CD4-positive, alpha-beta T cell treated with Interleukin-2 at 100 ng/mL for 4 hours (primary cell): ENCODE results near the gene DCST2.
"Not testable (repeated sequence)": the region's sequence is repeated elsewhere in the genome, so short reads cannot be mapped to it uniquely, and the experiment has no call there.

Experiments
- DNase-seq: peaks from one replicate; pipeline ENCODE4 v3.0.0-alpha.2; 2020; ENCODE audit warnings: low spot score

Gene DCST2

DNA sequence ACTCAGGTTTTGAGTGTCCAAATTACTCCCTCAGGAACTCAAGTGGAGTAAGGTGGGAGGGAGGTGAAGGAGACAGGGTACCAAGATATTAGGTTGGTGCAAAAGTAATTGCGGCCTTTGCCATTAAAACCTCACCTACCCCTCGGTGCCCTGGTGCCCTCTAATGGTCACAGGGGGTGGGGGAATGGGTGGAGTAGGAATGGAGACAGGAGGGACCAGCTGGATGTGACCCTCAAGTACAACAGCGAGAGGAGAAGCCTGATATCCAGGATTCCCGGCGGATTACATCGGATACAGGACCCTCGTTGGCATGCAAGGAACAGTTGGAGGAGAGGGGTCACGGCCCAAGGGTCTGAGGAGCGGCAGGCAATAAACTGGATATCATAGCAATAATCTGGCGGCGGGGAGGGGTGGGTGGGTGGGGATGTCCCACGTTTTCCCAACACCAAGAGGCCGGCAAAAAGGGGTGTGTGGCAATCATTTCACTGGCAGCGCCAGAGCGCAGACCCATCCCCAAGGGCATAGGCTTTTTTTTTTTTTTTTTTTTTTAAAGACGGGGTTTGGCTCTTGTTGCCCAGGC is 35.3 kb downstream of the DCST2 start:
- no peak for DNase-seq

DNA sequence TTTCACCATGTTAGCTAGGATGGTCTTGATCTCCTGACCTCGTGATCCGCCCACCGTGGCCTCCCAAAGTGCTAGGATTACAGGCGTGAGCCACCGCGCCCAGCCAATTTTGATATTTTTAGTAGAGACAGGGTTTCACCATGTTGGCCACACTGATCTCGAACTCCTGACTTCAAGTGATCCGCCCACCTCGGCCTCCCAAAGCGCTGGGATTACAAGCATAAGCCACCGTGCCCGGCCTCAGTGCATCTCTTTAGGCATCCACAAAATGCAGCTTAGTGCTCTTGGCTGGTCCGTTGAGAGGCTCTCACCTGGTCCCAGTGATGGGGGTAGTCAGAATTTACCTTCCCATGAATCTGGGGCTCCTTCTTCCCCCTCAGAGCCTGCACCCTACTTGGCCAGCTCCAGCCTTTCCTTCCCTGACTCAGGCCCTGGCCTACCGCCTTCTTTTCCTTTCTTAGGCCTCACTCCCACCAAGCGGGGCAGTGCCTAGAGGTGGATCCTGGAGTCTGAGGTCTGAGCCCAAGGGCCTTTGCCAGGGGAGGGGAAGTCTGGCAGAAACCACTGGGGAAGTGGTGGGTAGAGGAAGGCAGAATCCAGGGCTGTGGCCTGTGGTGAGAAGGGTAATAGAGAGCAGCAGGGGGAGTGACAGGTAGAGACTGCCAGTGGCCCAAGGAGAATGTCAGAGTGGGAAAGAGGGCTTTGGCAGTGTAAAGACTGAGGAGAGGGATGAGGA is 36.4 kb downstream of the DCST2 start:
- no peak for DNase-seq

DNA sequence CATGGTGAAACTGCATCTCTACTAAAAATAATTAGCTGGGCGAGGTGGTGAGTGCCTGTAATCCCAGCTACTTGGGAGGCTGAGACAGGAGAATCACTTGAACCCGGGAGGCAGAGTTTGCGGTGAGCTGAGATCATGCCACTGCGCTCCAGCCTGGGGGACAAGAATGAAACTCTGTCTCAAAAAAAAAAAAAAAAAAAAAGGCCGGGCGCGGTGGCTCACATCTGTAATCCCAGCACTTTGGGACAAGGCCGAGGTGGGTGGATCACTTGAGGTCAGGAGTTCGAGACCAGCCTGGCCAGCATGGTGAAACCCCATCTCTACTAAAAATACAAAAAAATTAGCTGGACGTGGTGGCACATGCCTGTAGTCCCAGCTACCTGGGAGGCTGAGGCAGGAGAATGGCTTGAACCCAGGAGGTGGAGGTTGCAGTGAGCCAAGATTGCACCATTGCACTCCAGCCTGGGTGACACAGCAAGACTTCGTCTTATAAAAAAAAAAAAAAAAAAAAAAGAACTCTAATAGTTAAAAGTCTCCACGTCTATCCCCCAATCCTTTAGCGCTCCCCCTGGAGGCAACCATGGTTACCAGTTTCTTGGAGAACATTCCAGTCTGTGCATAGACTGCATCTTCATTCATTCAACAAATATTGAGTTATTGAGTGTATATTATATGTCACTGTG is 38.1 kb downstream of the DCST2 start:
- DNase-seq: not testable (repeated sequence)

DNA sequence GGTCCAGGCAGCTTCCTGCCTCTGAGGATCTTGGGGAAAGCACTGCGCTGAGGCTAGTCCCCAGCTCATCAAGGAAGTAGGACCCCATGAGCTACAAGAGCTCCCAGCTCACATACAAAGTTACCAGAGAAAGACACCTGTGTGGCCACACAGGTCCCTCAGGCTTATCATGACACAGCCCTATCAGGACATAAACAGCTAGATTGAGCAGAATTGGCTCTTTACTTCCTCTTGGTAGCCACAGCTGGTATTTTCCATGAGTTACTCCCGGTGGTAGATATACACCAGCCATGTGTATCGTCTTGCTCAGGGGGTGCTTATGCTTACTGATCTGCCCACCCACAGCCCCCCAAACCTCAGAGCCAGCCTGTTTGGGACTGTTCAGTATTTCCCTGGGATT is 39.0 kb downstream of the DCST2 start:
- no peak for DNase-seq

DNA sequence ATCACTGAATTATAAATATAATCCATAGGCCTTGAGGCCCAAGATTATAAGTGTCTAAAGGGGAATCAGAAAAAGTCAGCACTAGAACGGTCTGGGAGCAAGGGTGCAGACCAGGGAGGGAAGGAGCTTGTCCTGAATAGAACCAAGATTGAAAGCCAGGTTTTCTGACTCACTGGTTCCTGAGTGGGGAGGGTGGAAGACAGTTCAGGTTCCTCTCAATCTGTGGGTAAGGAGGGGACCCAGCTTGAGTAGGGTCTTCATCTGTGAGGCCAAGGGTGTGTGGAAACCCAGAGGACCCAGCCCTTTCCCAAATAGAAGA is 39.4 kb downstream of the DCST2 start:
- DNase-seq: no peak

DNA sequence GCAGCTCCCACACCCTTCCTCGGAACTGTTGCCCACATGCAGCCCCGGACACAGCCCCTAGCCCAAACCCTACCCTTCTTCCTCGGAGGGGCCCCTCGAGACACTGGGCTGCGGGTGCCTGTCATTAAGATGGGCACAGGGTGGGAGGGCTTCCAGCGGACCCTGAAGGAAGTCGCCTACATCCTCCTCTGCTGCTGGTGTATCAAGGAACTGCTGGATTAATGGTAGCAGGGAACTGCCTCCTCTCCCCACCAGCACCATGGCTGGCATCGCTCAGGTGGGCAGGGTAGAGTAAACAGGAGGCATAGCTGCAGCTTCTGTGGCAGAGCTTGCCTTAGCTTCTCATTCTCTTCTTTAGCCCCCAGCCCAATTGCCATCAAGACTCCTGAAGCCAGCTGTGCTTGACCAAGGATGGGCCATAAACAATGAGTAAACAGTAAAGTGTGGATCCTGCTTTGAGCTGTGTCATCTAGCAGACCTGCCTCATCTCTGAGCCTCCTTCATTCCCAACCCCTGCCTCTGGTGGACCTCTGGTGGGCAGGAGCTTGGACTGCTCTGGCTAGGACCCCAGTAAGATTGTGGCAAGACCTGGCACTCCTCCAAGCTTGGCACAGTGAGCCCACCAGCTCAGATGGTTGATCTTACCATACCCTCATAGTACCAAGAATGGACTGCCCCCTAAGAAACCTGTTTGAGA is 39.9 kb downstream of the DCST2 start, which contains the start of gene LENEP:
TSS of gene LENEP (plus strand) at position 15 of the 697 bp plus-strand sequence. CDS start at position 37, 22 bp downstream.
- DNase-seq: no peak

DNA sequence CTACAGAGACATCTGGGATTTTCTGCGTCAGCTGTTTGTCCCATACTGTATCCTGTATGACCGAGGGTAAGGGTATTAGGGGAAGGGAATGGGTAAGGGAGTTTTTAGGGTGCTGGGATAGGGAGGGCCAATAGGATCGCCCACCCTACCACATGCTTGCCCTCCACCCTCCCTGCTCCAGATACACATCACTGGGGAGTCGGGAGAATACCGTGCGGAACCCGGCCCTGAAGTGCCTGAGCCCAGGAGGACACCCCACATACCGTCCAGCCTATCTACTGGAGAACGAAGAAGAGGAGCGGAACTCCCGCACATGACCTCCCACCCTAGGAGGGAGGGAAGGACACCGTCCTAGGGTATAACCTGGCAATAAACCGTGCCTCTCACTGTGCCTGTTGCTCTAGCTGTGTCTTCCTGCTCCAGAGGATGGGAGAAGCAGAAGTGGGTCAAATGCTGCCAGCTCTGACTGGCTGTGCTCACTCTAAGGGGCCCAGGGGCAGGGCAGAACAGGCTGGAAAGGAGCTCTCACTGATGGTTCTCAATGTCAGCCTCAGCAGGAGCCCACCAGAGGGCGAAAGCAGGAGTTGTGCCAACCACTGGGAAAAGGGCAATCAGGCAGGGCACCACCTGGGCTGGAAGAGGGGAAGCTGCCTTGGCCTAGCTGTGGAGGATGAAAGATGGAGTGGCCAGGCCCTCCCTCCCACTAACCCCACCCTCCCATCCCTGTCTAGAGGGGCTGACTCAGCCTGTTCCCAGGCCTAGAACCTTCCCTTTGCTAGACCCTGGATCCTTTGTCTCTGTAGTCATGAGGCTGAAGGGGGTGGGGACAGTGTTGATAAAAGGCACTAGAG is 40.6 kb downstream of the DCST2 start:
- DNase-seq: no peak

DNA sequence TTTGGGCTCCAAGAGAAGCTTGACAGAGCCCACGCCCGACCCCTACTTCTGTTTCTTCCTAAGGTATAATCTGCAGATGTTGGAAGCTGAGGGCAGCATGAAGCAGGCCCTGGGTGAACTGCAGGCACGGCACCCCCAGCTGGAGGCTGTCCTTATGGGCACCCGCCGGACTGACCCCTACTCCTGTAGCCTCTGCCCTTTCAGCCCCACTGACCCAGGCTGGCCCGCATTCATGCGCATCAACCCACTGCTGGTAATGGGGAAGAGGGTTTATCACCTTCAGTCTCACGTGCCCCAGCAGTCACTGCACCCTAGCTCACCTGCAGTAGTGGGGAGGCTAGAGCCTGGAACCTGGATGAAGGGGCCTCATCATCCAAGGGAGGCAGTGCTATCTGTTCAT is 43.3 kb downstream of the DCST2 start:
- no peak for DNase-seq

DNA sequence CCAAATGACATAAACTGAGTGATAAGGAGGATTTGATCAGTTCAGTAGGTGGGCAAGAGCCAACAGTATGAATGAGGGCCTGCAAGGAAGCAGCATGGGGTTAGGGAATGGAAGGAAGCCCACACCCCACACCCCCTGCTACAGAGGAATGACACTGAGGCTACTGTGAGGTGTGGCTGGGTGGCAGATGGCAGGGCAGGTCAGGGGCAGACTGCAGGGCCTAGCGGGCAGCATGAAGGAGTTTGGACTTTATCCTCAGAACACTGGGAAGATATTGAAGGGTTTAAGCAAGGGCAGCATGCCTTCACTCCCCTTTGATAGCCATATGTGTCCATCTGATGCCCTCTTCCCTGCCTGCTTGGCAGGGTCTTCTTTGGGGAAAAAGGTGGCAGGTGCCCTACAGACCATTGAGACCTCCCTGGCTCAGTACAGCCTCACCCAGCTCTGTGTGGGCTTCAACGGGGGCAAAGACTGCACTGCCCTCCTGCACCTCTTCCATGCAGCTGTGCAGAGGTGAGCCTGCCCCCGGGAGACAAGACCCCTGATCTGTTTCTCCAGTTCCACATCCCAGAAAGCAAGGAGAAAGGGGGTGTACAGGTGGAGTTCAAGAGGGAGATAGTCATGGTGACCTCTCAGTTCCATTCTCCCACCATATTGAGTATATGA is 44.3 kb downstream of the DCST2 start:
- DNase-seq: no peak

DNA sequence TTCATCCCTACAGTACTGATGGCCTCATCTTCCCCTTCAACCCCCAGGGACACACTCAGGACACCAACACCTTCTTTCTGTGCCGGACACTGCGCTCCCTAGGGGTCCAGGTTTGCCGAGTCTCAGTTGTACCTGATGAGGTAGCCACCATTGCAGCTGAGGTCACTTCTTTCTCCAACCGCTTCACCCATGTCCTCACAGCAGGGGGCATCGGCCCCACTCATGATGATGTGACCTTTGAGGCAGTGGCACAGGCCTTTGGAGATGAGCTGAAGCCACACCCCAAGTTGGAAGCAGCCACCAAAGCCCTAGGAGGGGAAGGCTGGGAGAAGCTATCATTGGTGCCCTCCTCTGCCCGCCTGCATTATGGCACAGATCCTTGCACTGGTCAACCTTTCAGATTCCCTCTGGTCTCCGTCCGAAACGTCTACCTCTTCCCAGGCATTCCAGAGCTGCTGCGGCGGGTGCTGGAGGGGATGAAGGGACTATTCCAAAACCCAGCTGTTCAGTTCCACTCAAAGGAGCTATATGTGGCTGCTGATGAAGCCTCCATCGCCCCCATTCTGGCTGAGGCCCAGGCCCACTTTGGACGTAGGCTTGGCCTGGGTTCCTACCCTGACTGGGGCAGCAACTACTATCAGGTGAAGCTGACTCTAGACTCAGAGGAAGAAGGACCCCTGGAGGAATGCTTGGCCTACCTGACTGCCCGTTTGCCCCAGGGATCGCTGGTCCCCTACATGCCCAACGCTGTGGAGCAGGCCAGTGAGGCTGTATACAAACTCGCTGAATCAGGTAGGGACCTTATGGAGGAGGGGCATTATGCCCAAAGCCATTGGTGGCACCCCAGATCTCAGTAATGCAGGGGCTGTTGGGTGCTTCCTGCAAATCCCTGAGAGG is 45.3 kb downstream of the DCST2 start:
- no peak for DNase-seq

DNA sequence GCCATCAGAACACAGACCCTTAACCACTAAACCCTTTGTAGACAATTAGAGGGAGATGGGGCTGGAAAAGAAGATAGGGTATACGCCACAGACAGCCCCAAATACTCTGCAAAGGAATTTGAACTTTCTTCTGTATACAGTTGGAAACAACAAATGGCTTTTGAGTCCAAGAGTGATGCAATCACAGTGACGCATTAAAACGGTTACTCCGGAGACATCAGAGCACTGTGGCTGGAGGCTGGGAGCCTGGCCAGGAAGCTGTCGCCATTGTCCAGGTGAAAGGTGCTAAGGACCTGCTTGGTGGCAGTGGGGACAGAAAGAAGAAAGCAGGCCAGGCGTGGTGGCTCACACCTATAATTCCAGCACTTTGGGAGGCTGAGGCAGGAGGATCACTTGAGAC is 46.3 kb downstream of the DCST2 start:
- DNase-seq: no peak

DNA sequence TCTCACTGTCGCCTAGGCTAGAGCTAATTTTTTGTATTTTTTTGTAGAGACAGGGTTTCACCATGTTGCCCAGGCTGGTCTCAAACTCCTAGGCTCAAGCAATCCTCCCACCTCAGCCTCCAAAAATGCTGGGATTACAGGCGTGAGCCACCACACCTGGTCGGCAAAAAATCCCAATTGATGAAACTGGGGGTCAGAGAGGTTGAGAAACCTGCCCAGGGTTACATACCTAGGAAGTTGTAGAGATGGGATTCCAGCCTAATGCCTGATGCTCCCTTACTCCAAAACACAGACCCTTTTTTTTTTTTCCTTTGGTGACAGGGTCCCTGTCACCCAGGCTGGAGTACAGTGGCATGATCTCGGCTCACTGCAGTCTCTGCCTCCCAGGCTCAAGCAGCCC is 46.8 kb downstream of the DCST2 start:
- DNase-seq: not testable (repeated sequence)

DNA sequence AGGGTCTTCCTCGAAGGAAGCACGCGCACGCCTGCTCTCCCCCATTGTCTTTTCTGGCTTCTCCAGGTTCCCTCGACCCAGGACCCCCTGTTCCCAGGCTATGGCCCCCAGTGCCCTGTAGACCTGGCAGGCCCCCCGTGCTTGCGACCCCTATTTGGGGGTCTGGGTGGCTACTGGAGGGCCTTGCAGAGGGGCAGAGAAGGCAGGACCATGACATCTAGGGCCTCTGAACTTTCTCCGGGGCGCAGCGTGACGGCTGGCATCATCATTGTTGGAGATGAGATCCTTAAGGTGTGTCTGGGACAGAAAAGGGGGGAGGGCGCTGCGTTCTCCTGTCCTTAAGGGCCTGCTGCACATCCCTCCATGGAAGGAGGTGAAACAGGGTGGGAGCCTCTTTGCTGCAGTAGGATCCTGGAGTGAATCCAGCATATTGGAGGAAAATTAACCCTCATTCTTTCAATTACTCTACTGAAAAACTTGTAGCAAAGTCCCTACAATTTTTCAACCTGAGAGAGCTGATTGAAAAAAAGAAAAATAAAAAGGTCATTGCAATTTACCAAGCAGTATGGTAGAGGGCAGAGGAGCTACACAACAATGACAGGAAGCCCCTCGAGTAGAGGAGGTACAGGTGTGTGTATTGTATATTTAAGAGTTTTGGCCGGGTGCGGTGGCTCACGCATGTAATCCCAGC is 49.7 kb downstream of the DCST2 start:
- DNase-seq: no peak

DNA sequence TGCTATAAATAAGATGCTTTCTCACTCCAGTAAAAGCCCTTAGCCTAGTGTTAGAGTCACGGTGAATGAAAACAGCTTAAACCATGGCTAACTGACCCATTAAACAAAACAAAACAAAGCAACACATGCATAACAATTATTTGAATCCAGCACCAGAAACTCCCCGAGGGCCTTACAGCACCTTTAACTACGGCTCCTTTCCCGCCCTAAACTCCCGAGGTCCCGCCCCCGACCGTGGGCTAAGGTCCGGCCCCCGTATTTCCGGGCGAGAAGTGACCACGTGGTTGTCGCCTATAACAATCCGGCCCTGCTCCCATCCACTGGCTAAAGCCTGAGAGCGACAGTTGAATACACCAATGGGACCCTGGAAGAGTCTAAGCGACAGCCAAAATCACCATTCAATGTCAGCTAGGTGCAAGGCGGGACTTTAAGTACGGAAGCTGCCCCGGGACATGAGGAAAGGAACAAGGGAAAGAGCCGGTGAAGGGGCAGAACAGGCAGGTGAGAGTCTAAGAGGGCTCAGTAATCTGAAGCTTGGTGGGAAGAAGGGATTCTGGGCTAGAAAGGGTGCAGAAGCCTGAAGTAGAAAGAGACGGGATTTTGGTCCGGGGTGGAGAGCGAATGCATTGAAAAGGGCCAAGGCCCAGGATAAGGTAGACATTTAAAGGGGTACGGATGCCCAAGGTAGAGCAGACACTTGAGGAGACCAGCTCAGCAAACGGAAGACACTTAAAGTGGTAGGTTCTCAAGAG is 50.5 kb downstream of the DCST2 start, which contains the start of gene FLAD1:
TSS of gene FLAD1 (plus strand) at position 448 of the 752 bp plus-strand sequence. CDS start 351 bp downstream, outside the sequence.
- peak; percentile 99 for DNase-seq

DNA sequence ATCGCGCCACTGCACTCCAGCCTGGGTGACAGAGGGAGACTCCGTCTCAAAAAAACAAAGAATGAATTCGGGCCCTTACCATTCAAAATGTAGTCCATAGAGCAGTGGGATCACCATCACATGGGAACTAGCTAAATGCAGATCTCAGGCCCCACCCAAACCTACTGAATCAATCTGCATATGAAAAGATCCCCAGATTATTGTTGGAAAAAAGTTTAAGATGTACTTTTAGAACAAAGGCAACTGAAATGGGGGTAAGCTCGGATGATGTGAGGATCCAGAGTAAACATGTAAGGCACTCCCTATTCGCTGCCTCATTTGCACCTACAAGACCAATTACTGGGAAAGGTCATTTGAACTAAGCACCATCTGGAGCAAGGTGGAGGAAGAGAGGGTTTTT is 51.2 kb downstream of the DCST2 start:
- DNase-seq: no peak

DNA sequence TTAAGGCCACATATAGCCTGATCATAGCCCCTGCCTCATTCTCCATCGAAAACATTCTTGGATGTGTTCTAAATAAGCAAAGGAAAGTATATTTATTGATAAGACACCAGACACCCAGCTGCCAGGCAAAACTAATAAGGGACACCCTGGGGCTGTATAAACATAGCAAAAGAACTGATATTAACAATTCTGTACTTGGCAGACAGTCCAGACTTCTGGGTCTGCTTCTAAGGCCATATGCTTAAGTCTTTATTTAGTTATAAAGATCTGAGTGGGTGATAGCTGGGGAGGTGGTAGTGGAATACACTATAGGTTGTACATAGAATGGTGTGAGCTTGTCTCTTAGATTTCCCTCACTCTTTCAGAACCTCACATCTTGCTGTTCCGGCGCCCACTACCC is 55.2 kb downstream of the DCST2 start:
- DNase-seq: no peak

DNA sequence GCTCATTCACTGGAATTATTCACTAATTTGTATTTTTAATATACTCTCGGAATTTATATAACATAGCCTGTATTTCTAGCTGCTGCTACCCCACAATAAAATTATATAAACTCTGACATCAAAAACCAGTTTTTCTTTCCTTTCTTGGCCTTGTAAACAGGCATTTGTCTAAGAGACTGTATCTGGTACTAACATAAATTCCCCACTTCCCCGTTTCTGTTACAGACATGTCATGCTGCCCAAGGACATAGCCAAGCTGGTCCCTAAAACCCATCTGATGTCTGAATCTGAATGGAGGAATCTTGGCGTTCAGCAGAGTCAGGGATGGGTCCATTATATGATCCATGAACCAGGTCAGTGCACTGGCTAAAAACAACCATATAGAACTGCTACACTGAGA is 55.8 kb downstream of the DCST2 start:
- not testable (repeated sequence) for DNase-seq

DNA sequence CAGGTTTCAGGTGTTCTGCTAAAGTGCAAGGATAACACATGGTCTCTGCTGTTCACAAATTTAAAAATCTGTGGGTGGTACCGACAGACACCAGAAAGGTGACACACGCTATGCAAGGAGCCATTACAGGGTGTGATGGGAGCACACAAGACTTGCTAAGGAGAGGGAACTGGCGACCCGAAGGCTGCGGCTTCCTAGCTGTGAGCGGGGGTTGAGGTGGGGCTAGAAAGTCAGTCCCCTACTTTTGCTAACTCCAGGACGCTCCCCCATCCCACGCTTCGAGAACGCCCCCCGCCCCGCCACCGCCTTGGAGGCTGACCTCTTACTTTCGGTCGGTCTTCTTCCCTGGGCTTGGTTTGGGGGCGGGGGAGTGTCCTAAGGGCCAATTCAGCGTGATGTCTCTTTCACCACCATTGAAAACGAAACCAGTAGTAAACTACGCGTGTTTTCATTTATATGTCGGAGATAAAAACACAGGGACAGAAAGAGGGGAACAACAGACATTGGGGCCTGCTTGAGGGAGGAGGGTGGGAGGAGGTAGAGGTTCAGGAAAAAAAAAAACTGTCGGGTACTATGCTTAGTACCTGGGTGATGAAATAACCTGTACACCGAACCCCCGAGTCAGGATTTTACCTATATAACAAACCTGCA is 58.0 kb downstream of the DCST2 start:
- peak; percentile 54 for DNase-seq
